CD4-positive, alpha-beta T cell treated with Interleukin-21 for 1 hour (primary cell): ENCODE results near the gene APCDD1.
"Not testable (repeated sequence)": the region's sequence is repeated elsewhere in the genome, so short reads cannot be mapped to it uniquely, and the experiment has no call there.

Experiments used
- DNase-seq: peaks from one replicate; pipeline ENCODE4 v3.0.0-alpha.2; 2020

APCDD1 gene

GRCh38 chr18:10530002-10530401 lies 75.6 kb downstream of the APCDD1 start:
- no peak for DNase-seq

- DNase-seq = no peak
Observed at GRCh38 chr18:10530852-10531251, 76.4 kb downstream of the APCDD1 start.

DNA sequence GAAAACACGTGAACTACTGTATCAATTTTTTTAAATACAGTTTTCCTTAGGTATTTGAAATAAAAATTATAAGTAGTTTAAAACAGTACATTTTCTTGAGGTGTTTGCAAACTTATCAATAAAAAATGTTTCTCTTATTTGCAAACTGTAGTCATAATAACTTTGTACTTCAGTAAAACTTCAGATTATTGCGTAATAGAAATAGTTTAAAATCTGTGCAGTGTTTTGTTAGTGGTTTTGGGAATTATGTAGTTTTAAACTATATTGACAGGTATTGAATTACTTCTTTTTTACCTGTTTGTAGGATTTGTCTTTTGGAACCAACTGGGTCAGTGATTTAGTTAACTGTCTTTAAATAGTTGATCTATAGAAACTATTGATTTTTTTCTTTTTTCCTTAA lies 78.7 kb downstream of the APCDD1 start:
- DNase-seq = no peak

DNA sequence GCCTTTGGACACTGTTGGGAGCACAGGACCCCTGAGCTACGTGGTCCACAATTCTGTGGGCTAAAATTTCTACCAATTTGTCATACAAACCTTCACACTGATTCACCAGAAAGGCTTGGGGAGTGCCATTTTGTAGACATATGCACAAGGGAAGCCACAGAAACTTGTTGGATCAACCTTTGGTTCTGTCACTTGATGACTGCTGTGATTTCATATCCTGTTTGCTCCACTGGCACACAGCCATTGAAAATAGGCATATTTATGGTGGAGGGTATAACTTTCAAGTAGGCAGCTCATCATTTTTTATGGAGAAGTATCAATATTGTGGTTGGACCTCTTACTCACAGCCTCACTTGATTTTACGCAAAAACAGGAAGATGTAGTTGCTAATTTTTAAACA lies 81.8 kb downstream of the APCDD1 start:
- DNase-seq = no peak

DNA sequence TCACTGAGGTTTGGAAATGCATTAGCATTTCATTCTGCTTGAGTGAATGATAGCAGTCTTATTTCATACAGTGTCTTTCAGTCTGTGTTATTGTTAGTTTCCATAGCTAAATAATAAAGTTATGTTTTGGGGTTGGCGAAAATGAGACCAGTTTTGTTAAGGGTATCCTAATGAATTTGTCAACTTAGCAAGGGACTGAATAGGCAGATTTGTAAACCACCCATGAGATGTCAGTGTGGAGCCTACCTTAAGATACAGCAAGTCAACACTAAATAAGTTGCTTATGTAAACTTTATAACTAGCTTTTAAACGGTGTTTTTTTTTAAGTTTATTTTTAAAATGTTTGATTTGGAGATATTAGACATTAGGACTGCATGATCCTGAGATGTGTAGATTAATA lies 83.3 kb downstream of the APCDD1 start:
- no peak for DNase-seq

GRCh38 chr18:10539124-10539523 lies 84.7 kb downstream of the APCDD1 start:
- DNase-seq = not testable (repeated sequence)
